ENCODE results near the gene TMTC3. TPM values are rescaled to one million over a fixed set of nuclear protein-coding genes. Genes with fewer than 3 reads are reported as not detected.

TMTC3 gene
- total RNA-seq, 4 donors from 2014 or later = 24.9 to 37.1 (median 31.9) TPM

DNA sequence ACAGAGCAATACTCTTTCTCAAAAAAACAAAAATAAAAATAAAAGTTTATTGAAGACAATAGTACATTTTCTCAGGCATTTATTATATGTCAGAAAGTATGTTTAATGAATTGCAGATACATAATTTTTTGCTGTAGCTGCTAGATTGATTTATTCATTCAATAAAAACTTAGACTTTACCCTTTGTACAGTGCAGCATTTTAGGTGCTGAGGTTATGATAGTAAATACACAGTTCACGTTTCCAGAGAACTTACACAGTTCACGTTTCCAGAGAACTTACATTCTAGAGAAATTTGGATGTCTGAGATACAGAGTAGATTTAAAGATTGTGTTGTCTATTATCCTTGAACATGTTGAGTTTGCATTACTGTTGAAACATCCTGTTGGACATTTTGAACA lies 25.3 kb downstream of the TMTC3 start:
- peaks cover 44% of the 10 kb centered on the region for H3K36me3 ChIP-seq
- 93% methylated on average over 2 of the region's 2 CpGs for WGBS

DNA sequence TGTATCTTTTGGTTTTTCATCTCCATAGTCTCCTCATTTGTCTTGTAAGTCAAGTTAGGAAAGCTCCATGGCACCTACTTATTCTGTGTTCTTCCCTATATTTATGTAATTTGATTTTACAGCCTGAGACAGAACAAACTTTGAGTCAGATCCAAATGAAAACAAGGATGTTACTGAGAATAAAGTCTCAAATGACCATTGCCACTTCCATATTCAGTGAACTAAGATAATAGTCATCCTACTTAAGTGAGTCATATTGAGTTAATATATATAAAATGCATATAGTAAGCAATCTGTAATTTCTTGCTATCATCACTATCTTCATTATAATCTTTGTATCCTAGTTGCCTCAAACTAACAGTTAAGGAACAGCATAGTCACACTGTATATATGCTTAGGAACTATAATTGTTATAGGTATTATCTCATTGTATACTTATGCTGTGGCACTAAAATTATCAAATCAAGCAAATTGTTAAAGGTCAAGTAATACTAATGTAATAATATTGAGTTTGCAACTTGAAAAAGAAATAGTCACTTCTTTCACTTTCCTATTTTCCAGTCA lies 30.8 kb downstream of the TMTC3 start:
- DNase-seq (ENCODE audit: low spot score in 2 of 2) = no peak
- Histone ChIP-seq H3K9me3 (no peaks in the 10 kb centered on the region), H3K27ac (no peak overlapping the region), H3K4me3 (no peak overlapping the region), H3K4me1 (no peaks in the 10 kb centered on the region), H3K36me3 (peaks cover 62% of the 10 kb centered on the region), H3K27me3 (no peaks in the 10 kb centered on the region)
- TF ChIP-seq POLR2A (IDR thresholded peaks at IDR 0.05) (no peak), CTCF (IDR thresholded peaks at IDR 0.05) (no peak), POLR2AphosphoS5 (IDR thresholded peaks at IDR 0.05) (no peak), EP300 (IDR thresholded peaks at IDR 0.05) (no peak)

More for the DNA sequence above, 25.3 kb downstream of the TMTC3 start:
- H3K4me1 ChIP-seq = no peaks in the 10 kb centered on the region
- H3K9me3 ChIP-seq = no peaks in the 10 kb centered on the region
- no peak overlapping the region for H3K27ac ChIP-seq
- H3K4me3 ChIP-seq = no peak overlapping the region
- DNase-seq (ENCODE audit: low spot score in 2 of 2) = no peak
- TF ChIP-seq POLR2AphosphoS5 (IDR thresholded peaks at IDR 0.05) = no peak
- TF ChIP-seq POLR2A (IDR thresholded peaks at IDR 0.05) = no peak
- TF ChIP-seq EP300 (IDR thresholded peaks at IDR 0.05) = no peak
- TF ChIP-seq CTCF (IDR thresholded peaks at IDR 0.05) = no peak
- no peaks in the 10 kb centered on the region for H3K27me3 ChIP-seq

DNA sequence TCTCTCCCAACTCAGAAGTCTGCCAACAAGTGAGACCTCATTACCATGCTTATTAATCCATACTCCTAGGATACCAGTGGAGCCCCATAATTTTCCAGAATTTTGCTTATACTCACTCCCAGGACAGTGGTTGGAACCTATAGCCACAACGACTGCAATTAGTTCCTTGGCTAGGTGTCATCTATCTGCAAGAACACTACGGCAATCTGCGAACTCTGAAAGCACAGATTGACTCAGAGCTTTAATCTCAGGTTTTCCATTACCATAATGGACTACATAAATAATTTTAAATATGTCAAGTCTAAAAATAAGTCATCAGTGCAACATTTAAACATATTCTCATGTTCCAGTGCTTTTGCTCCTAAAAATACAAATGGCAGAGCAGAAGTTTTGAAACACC lies 33.4 kb downstream of the TMTC3 start:
- 94% methylated on average over 3 of the region's 3 CpGs for WGBS
- no peak overlapping the region for H3K4me3 ChIP-seq
- no peaks in the 10 kb centered on the region for H3K27me3 ChIP-seq
- no peaks in the 10 kb centered on the region for H3K4me1 ChIP-seq
- no peak overlapping the region for H3K27ac ChIP-seq
- H3K36me3 ChIP-seq = peaks cover 74% of the 10 kb centered on the region
- H3K9me3 ChIP-seq = no peaks in the 10 kb centered on the region
- TF ChIP-seq POLR2A (IDR thresholded peaks at IDR 0.05) = no peak
- DNase-seq (ENCODE audit: low spot score in 2 of 2) = no peak

DNA sequence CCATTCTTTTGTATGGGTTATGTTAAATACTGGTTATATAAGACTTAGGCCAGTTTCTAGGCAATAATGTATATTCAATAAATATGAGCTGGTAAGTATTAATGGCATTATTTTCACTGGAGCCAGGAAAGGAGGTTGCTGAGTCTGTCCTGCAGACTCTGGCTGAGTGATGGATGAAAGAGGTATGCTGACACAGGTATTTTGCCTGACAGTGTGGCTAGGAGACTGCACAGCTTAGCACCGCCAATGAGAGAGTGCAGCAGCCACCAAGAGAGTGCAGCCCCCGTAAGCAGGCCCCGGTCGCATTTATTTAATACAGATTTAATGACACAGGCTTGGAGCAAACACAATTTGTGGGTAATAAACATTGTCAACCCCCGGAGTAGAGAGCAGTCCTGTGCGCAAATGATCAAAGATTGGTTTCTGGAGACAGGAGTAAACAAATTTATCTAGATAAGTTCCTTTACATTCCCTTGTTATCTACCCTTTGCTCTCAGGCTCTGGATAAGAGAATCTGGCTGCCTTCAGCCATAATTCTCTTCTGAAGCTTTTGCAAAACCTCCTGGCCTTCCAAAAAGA lies 37.4 kb downstream of the TMTC3 start:
- no peak for TF ChIP-seq CTCF (IDR thresholded peaks at IDR 0.05)
- no peak for TF ChIP-seq POLR2AphosphoS5 (IDR thresholded peaks at IDR 0.05)
- Histone ChIP-seq H3K9me3 (no peaks in the 10 kb centered on the region), H3K27ac (no peak overlapping the region), H3K4me1 (no peaks in the 10 kb centered on the region), H3K27me3 (no peaks in the 10 kb centered on the region), H3K36me3 (peaks cover 86% of the 10 kb centered on the region), H3K4me3 (no peak overlapping the region)
- no peak for DNase-seq (ENCODE audit: low spot score in 2 of 2)
- 96% methylated on average over 6 of the region's 6 CpGs for WGBS

- 74% methylated on average over 3 of the region's 3 CpGs for WGBS
- Histone ChIP-seq H3K27me3 (no peaks in the 10 kb centered on the region), H3K4me1 (no peaks in the 10 kb centered on the region), H3K4me3 (no peak overlapping the region), H3K9me3 (no peaks in the 10 kb centered on the region), H3K27ac (no peak overlapping the region), H3K36me3 (peaks cover 73% of the 10 kb centered on the region)
- DNase-seq (ENCODE audit: low spot score in 2 of 2) = no peak
- TF ChIP-seq EP300 (IDR thresholded peaks at IDR 0.05) = no peak
These were observed 39.8 kb downstream of the TMTC3 start for GRCh38 chr12:88181881-88182280.

DNA sequence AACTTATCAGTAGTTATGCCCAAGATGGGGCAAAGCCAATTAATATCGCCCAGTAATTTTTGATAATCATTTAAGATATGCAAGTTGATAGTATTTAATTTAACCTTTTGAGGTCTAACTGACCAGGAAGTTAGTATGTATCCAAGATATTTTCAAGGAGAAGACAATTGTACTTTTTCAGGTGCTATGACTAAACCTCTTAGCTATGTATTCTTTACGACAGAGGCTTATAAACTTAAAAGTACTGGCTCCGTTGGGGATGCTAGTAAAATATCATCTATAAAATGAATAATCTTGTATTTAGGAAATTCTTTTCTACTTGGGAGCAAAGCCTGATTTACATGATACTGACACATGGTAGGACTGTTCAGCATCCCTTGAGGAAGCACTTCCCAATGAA lies 40.3 kb downstream of the TMTC3 start:
- H3K4me3 ChIP-seq = no peak overlapping the region
- no peaks in the 10 kb centered on the region for H3K4me1 ChIP-seq
- H3K27ac ChIP-seq = no peak overlapping the region
- peaks cover 70% of the 10 kb centered on the region for H3K36me3 ChIP-seq
- TF ChIP-seq EP300 (IDR thresholded peaks at IDR 0.05) = no peak
- no peak for TF ChIP-seq POLR2A (IDR thresholded peaks at IDR 0.05)
- TF ChIP-seq POLR2AphosphoS5 (IDR thresholded peaks at IDR 0.05) = no peak
- TF ChIP-seq CTCF (IDR thresholded peaks at IDR 0.05) = no peak
- no peaks in the 10 kb centered on the region for H3K27me3 ChIP-seq
- WGBS = 83% methylated on average over 3 of the region's 3 CpGs
- no peak for DNase-seq (ENCODE audit: low spot score in 2 of 2)
- no peaks in the 10 kb centered on the region for H3K9me3 ChIP-seq

All from suprapubic skin (tissue), 4 donors.